ENCODE results near the gene IRX3. TPM values are rescaled to one million over a fixed set of nuclear protein-coding genes. Genes with fewer than 3 reads are reported as not detected.
"Not testable (repeated sequence)": the region's sequence is repeated elsewhere in the genome, so short reads cannot be mapped to it uniquely, and the experiment has no call there.

Gene IRX3
- total RNA-seq, 1 experiment from 2014 or later: 12.7 TPM

- no peak for DNase-seq (ENCODE audit: low read depth)
These were observed 10.6 kb downstream of the IRX3 start for GRCh38 chr16:54275956-54276355.

- no peak for DNase-seq (ENCODE audit: low read depth)
These were observed 13.0 kb downstream of the IRX3 start for GRCh38 chr16:54273566-54273965.

- no peak for DNase-seq (ENCODE audit: low read depth)
These were observed 15.9 kb downstream of the IRX3 start for GRCh38 chr16:54270711-54271110.

- no peak for DNase-seq (ENCODE audit: low read depth)
These were observed 17.1 kb downstream of the IRX3 start for GRCh38 chr16:54269461-54269860.

GRCh38 chr16:54268766-54269165, 17.8 kb downstream of the IRX3 start:
- DNase-seq (ENCODE audit: low read depth): no peak

- no peak for DNase-seq (ENCODE audit: low read depth)
These were observed 18.2 kb downstream of the IRX3 start for GRCh38 chr16:54268340-54268739.

GRCh38 chr16:54266363-54266955, 20.1 kb downstream of the IRX3 start:
- DNase-seq (ENCODE audit: low read depth): no peak

GRCh38 chr16:54265575-54266107, 20.9 kb downstream of the IRX3 start:
- peak; percentile 46 for DNase-seq (ENCODE audit: low read depth)

GRCh38 chr16:54253118-54253517, 33.5 kb downstream of the IRX3 start:
- DNase-seq (ENCODE audit: low read depth): no peak

- DNase-seq (ENCODE audit: low read depth): no peak
These were observed 37.5 kb downstream of the IRX3 start for GRCh38 chr16:54248863-54249710.

- not testable (repeated sequence) for DNase-seq (ENCODE audit: low read depth)
These were observed 38.9 kb downstream of the IRX3 start for GRCh38 chr16:54247705-54248104.

GRCh38 chr16:54246454-54246821, 40.1 kb downstream of the IRX3 start:
- no peak for DNase-seq (ENCODE audit: low read depth)

GRCh38 chr16:54245788-54246453, 40.7 kb downstream of the IRX3 start:
- DNase-seq (ENCODE audit: low read depth): no peak

- DNase-seq (ENCODE audit: low read depth): no peak
These were observed 42.3 kb downstream of the IRX3 start for GRCh38 chr16:54244061-54244886.

GRCh38 chr16:54243202-54243601, 43.4 kb downstream of the IRX3 start:
- DNase-seq (ENCODE audit: low read depth): no peak

GRCh38 chr16:54242199-54242598, 44.4 kb downstream of the IRX3 start:
- no peak for DNase-seq (ENCODE audit: low read depth)

- no peak for DNase-seq (ENCODE audit: low read depth)
These were observed 45.1 kb downstream of the IRX3 start for GRCh38 chr16:54241525-54241924.

- no peak for DNase-seq (ENCODE audit: low read depth)
These were observed 46.1 kb downstream of the IRX3 start for GRCh38 chr16:54240271-54241129.

- DNase-seq (ENCODE audit: low read depth): no peak
These were observed 47.1 kb downstream of the IRX3 start for GRCh38 chr16:54239456-54239855.

GRCh38 chr16:54236773-54237172, 49.8 kb downstream of the IRX3 start:
- DNase-seq (ENCODE audit: low read depth): peak; percentile 13

- no peak for DNase-seq (ENCODE audit: low read depth)
These were observed 53.0 kb downstream of the IRX3 start for GRCh38 chr16:54233615-54234014.

Measured in M059J (cell line).